ENCODE results near the gene UNC5C.

The UNC5C gene

GRCh38 chr4:95402299-95402698, 146.5 kb downstream of the UNC5C start:
- no peak for TF ChIP-seq CTCF (IDR thresholded peaks at IDR 0.05; ENCODE audit: low read depth, low read length)
- Histone ChIP-seq H3K27me3 (no peaks in the 10 kb centered on the region), H3K4me3 (ENCODE audit: low read depth, low read length) (no peak overlapping the region), H3K36me3 (peaks cover 21% of the 10 kb centered on the region), H3K4me1 (peaks cover 19% of the 10 kb centered on the region; the same call in 1 of the 2 replicates), H3K9me3 (no peaks in the 10 kb centered on the region)
- DNase-seq: no peak

DNA sequence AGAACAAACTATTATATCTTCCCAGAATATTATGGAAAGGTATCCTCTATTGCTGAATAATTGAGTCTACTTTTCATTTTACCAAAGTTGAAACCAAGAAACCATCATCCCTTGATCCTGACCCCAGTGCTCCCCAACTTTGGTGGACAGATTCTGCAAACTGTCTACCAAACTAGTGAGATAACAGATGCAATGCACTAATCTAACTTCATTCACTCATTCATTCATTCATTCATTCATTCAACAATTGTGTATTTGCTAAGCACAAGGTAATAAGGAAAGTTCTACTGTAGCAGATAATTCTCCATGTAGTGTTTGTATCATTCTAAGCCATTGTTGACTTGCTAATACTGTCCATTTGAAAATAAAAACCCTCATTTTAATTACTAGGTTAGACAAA, 150.6 kb downstream of the UNC5C start:
- Histone ChIP-seq H3K9me3 (no peaks in the 10 kb centered on the region), H3K27me3 (no peaks in the 10 kb centered on the region), H3K4me1 (peaks cover 17% of the 10 kb centered on the region), H3K4me3 (ENCODE audit: low read depth, low read length) (no peak overlapping the region), H3K36me3 (peaks cover 12% of the 10 kb centered on the region)
- TF ChIP-seq CTCF (IDR thresholded peaks at IDR 0.05; ENCODE audit: low read depth, low read length): no peak
- DNase-seq: no peak

- no peak overlapping the region for H3K4me3 ChIP-seq (ENCODE audit: low read depth, low read length)
- DNase-seq: no peak
- peaks cover 9% of the 10 kb centered on the region for H3K36me3 ChIP-seq
- H3K4me1 ChIP-seq: peaks cover 12% of the 10 kb centered on the region
- H3K27me3 ChIP-seq: no peaks in the 10 kb centered on the region
- H3K9me3 ChIP-seq: no peaks in the 10 kb centered on the region
- no peak for TF ChIP-seq CTCF (IDR thresholded peaks at IDR 0.05; ENCODE audit: low read depth, low read length)
Observed at GRCh38 chr4:95394752-95395306, 153.9 kb downstream of the UNC5C start.

DNA sequence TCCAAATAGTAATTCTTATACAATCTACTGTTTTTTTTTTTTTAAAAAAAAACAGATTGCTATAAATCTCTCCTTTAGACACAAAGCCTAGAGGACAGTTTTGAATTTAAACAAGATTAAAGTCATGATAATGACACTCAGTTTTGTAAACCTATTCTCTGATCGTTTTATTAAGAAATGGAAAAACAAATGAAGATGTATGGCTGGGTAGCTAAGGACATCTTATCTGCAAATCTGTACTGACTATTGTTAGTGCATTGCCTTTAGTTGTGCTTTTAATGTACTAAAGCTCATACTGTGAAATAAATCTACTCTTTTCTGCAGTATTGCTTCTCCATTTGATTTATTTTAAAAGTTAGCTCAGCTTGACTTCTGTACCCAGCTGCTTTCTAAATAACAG, 155.0 kb downstream of the UNC5C start:
- no peaks in the 10 kb centered on the region for H3K27me3 ChIP-seq
- TF ChIP-seq CTCF (IDR thresholded peaks at IDR 0.05; ENCODE audit: low read depth, low read length): no peak
- peaks cover 17% of the 10 kb centered on the region for H3K4me1 ChIP-seq
- DNase-seq: no peak
- H3K9me3 ChIP-seq: no peaks in the 10 kb centered on the region
- H3K4me3 ChIP-seq (ENCODE audit: low read depth, low read length): no peak overlapping the region
- peaks cover 11% of the 10 kb centered on the region for H3K36me3 ChIP-seq

- peaks cover 15% of the 10 kb centered on the region for H3K4me1 ChIP-seq
- no peaks in the 10 kb centered on the region for H3K27me3 ChIP-seq
- TF ChIP-seq CTCF (IDR thresholded peaks at IDR 0.05; ENCODE audit: low read depth, low read length): no peak
- H3K36me3 ChIP-seq: peaks cover 43% of the 10 kb centered on the region
- H3K4me3 ChIP-seq (ENCODE audit: low read depth, low read length): no peak overlapping the region
- no peaks in the 10 kb centered on the region for H3K9me3 ChIP-seq
- DNase-seq: no peak
Observed at GRCh38 chr4:95388911-95389310, 159.9 kb downstream of the UNC5C start.

GRCh38 chr4:95387719-95388118, 161.1 kb downstream of the UNC5C start:
- no peak for DNase-seq
- Histone ChIP-seq H3K9me3 (no peaks in the 10 kb centered on the region), H3K36me3 (peaks cover 46% of the 10 kb centered on the region), H3K4me3 (ENCODE audit: low read depth, low read length) (no peak overlapping the region), H3K4me1 (peaks cover 15% of the 10 kb centered on the region), H3K27me3 (no peaks in the 10 kb centered on the region)
- no peak for TF ChIP-seq CTCF (IDR thresholded peaks at IDR 0.05; ENCODE audit: low read depth, low read length)

Data from BE2C (cell line).